Measurements from ENCODE around the gene MEDAG. TPM values are rescaled to one million over a fixed set of nuclear protein-coding genes. Genes with fewer than 3 reads are reported as not detected.
A peak's percentile ranks its signal among the peaks of the same experiment; 100 is the strongest.

MEDAG gene
- total and polyA plus RNA-seq, 2 experiments from 2014 or later, result 1.7 to 2.0 TPM

DNA sequence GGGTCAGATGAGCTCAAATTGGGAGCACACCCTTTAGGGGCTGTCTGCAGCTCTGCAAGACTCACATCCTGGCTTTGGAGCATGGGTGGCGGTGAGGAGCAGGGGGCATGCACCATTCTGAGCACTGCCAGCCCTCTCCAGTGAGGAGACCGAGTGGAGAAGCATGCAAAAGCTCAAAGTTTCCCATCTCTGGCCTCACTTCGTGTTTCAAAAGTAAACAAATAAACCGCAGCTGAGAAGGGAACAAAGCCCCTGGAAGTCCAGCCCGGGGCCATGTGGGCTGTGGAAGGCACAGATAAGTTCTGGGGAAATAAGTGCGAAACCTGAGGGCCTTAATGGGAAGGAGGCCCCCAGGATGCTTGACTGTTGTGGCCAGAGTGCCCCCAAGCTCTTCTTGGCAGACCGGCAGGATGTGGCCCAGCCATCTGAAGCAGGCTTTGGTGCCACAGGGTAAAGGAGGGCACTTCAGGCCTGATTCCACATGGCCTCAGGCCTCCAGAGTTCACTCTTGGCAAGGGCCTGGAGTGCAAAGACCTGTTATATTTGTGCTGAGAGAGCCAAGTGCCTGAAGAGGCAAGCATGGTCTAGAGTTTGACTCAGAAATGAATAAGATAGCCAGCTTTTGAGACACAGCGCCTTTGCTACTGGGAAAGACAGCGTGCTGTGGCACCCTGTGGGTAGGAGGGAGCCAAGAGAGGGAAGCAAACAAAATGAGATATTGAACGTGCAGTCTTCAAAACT lies 1.2 kb downstream of the MEDAG start:
- peak overlapping the region; percentile 64 for H3K4me3 ChIP-seq
- H3K9me2 ChIP-seq (ENCODE audit: insufficient read depth), result 0 out of 2 replicates have a peak, but pooled peaks cover 7% of the 10 kb centered on the region
- Mint-ChIP-seq H3K4me3 (peak overlapping the region; percentile 54), H3K27me3 (ENCODE audit: insufficient read depth, low read depth, poor library complexity) (peaks cover 30% of the 10 kb centered on the region), H3K27ac (no peak overlapping the region), H3K9me3 (no peaks in the 10 kb centered on the region), H3K4me1 (peaks cover 7% of the 10 kb centered on the region), H3K36me3 (ENCODE audit: low read depth) (no peaks in the 10 kb centered on the region)
- no peaks in the 10 kb centered on the region for H3K4me1 ChIP-seq (ENCODE audit: insufficient read depth)
- no peak for DNase-seq (ENCODE audit: low spot score)
- no peak for TF ChIP-seq EZH2phosphoT487 (IDR thresholded peaks at IDR 0.05; ENCODE audit: unreplicated experiment)
- no peak for TF ChIP-seq ZNF462 (CRISPR knock-in tag; IDR thresholded peaks at IDR 0.05)
- no peak for TF ChIP-seq STAT1 (IDR thresholded peaks at IDR 0.05; ENCODE audit: unreplicated experiment)
- no peak for TF ChIP-seq REST (IDR thresholded peaks at IDR 0.05; ENCODE audit: unreplicated experiment)
- no peak for TF ChIP-seq ZNF114 (CRISPR knock-in tag; IDR thresholded peaks at IDR 0.05)
- no peak for TF ChIP-seq CREB1 (CRISPR knock-in tag; IDR thresholded peaks at IDR 0.05; ENCODE audit: low read depth)
- no peak for TF ChIP-seq NANOG (IDR thresholded peaks at IDR 0.05; ENCODE audit: borderline replicate concordance)
- TF ChIP-seq, protein P1, sequence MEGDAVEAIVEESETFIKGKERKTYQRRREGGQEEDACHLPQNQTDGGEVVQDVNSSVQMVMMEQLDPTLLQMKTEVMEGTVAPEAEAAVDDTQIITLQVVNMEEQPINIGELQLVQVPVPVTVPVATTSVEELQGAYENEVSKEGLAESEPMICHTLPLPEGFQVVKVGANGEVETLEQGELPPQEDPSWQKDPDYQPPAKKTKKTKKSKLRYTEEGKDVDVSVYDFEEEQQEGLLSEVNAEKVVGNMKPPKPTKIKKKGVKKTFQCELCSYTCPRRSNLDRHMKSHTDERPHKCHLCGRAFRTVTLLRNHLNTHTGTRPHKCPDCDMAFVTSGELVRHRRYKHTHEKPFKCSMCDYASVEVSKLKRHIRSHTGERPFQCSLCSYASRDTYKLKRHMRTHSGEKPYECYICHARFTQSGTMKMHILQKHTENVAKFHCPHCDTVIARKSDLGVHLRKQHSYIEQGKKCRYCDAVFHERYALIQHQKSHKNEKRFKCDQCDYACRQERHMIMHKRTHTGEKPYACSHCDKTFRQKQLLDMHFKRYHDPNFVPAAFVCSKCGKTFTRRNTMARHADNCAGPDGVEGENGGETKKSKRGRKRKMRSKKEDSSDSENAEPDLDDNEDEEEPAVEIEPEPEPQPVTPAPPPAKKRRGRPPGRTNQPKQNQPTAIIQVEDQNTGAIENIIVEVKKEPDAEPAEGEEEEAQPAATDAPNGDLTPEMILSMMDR (conservative IDR thresholded peaks at IDR 0.05; ENCODE audit: low read depth in 2 of 2), result no peak
- no peak for TF ChIP-seq JUNB (IDR thresholded peaks at IDR 0.05; ENCODE audit: unreplicated experiment)
- TF ChIP-seq POLR2AphosphoS5 (IDR thresholded peaks at IDR 0.05; ENCODE audit: low read depth), result no peak
- H3K79me2 ChIP-seq (replicated peaks; ENCODE audit: insufficient read depth), result no peaks in the 10 kb centered on the region
- H3K36me3 ChIP-seq (ENCODE audit: insufficient read depth), result no peaks in the 10 kb centered on the region
- ATAC-seq, result peak; percentile 10
- H3K27me3 ChIP-seq (ENCODE audit: insufficient read depth), result peaks cover 50% of the 10 kb centered on the region
- no peaks in the 10 kb centered on the region for H4K20me1 ChIP-seq (replicated peaks; ENCODE audit: insufficient read depth)
- H3K4me2 ChIP-seq, result peak overlapping the region; percentile 83
- no peaks in the 10 kb centered on the region for H3F3A ChIP-seq (replicated peaks; ENCODE audit: low read depth)
- no peak overlapping the region for H3K27ac ChIP-seq (ENCODE audit: low read depth)
- peak overlapping the region; percentile 84 for H2AFZ ChIP-seq
